GM12878 (cell line): ENCODE results near the gene SNN. TPM values are rescaled to one million over a fixed set of nuclear protein-coding genes. Genes with fewer than 3 reads are reported as not detected.

Source experiments
- BCL11A ChIP-seq: IDR thresholded peaks from 2 replicates; pipeline ENCODE4 v1.6.1; 2011; ENCODE audit warnings: low read depth, low read length
- BMI1 ChIP-seq: fragments of 450-650 bp; IDR thresholded peaks from 2 replicates; pipeline ENCODE4 v1.6.1; 2016; ENCODE audit warnings: mild to moderate bottlenecking, moderate library complexity, borderline replicate concordance
- CBX5 ChIP-seq: sonication (generic); IDR thresholded peaks from 2 replicates; pipeline ENCODE4 v1.6.1; 2016; ENCODE audit warnings: low read depth, moderate library complexity, mild to moderate bottlenecking, inconsistent platforms
- E4F1 ChIP-seq: fragments of 450-650 bp; IDR thresholded peaks from 2 replicates; pipeline ENCODE4 v1.6.1; 2018; ENCODE audit warnings: borderline replicate concordance, mild to moderate bottlenecking; ENCODE audit not compliant: partially characterized antibody
- GABPA ChIP-seq: IDR thresholded peaks from 2 replicates; pipeline ENCODE4 v1.6.1; 2014; ENCODE audit warnings: antibody characterized with exemption, low read depth, mild to moderate bottlenecking, inconsistent platforms
- HCFC1 ChIP-seq: fragments of 150-350 bp; IDR thresholded peaks from 2 replicates; pipeline ENCODE4 v1.6.1; 2014; ENCODE audit warnings: low read length
- IRF3 ChIP-seq: fragments of 450-650 bp; IDR thresholded peaks from 2 replicates; pipeline ENCODE4 v1.6.1; 2014; ENCODE audit warnings: mild to moderate bottlenecking
- NR2F1 ChIP-seq: fragments of 450-650 bp; conservative IDR thresholded peaks from 2 replicates; pipeline ENCODE4 v1.6.1; 2017; ENCODE audit warnings: mild to moderate bottlenecking
- POLR2AphosphoS2 ChIP-seq: IDR thresholded peaks from 2 replicates; pipeline ENCODE4 v1.6.1; 2011; ENCODE audit warnings: low read depth, mild to moderate bottlenecking, low read length, improper control_type of control experiment, moderate library complexity
- SIX5 ChIP-seq: IDR thresholded peaks from 2 replicates; pipeline ENCODE4 v1.6.1; 2011; ENCODE audit warnings: mild to moderate bottlenecking, low read depth, low read length, moderate library complexity; ENCODE audit not compliant: severe bottlenecking
- TAF1 ChIP-seq: IDR thresholded peaks from 2 replicates; pipeline ENCODE4 v1.6.1; 2011; ENCODE audit warnings: mild to moderate bottlenecking, low read depth, low read length, borderline replicate concordance
- USF1 ChIP-seq: IDR thresholded peaks from 2 replicates; pipeline ENCODE4 v1.6.1; 2011; ENCODE audit warnings: borderline replicate concordance, low read depth, mild to moderate bottlenecking, moderate library complexity, mixed read lengths, low read length; ENCODE audit not compliant: insufficient read depth; ENCODE audit errors: extremely low read length
- ZNF687 ChIP-seq: fragments of 450-650 bp; IDR thresholded peaks from 2 replicates; pipeline ENCODE4 v1.6.1; 2017; ENCODE audit warnings: mild to moderate bottlenecking, moderate library complexity
- polyA plus RNA-seq, 11 experiments: library from polyadenylated mRNA; depleted of rRNA in 4 of 11; unstranded in 6 of 11; stranded (reverse) in 5 of 11; fragments of >200 nt; fragmentation: Nextera tagmentation in 4 of 11; fragmentation: Illumina TruSeq in 1 of 11; extraction: Ambion mirVana in 4 of 11; extraction: Trizol in 1 of 11; gene quantifications; 1 replicate in 1 of 11; 2 replicates in 10 of 11; pipeline versions ENCODE4 v1.2.1 to v1.2.3, GENCODE V29; 2011 to 2016; ENCODE audit warnings: inconsistent platforms in 2 of 11, missing spikeins in 2 of 11, low read depth in 1 of 11
- total RNA-seq, 4 experiments: library from RNA; depleted of rRNA in 3 of 4; stranded (reverse); fragments of >200 nt in 3 of 4; fragmentation: Illumina TruSeq in 1 of 4; extraction: Trizol in 1 of 4; gene quantifications; 2 replicates each; pipeline versions ENCODE4 v1.2.1 to v1.2.3, GENCODE V29; 2013 to 2021
- TF ChIP-seq, protein P1 (sequence below): fragments of 450-650 bp; IDR thresholded peaks from 2 replicates; pipeline ENCODE4 v1.6.1; 2017; ENCODE audit warnings: borderline replicate concordance
- TF ChIP-seq, protein P2 (sequence below): IDR thresholded peaks from 2 replicates; pipeline ENCODE4 v1.6.1; 2011; ENCODE audit warnings: low read depth, mild to moderate bottlenecking, low read length, moderate library complexity, borderline replicate concordance; ENCODE audit errors: extremely low read depth
- TF ChIP-seq, protein P3 (sequence below): fragments of 450-650 bp; IDR thresholded peaks from 2 replicates; pipeline ENCODE4 v1.6.1; 2016; ENCODE audit warnings: mild to moderate bottlenecking

SNN gene
- total and polyA plus RNA-seq, 10 of the 15 experiments (the other 5 are each of a cell fraction or from before 2014, with no cell fraction given): 2.2 to 43.4 (median 27.8) TPM

DNA sequence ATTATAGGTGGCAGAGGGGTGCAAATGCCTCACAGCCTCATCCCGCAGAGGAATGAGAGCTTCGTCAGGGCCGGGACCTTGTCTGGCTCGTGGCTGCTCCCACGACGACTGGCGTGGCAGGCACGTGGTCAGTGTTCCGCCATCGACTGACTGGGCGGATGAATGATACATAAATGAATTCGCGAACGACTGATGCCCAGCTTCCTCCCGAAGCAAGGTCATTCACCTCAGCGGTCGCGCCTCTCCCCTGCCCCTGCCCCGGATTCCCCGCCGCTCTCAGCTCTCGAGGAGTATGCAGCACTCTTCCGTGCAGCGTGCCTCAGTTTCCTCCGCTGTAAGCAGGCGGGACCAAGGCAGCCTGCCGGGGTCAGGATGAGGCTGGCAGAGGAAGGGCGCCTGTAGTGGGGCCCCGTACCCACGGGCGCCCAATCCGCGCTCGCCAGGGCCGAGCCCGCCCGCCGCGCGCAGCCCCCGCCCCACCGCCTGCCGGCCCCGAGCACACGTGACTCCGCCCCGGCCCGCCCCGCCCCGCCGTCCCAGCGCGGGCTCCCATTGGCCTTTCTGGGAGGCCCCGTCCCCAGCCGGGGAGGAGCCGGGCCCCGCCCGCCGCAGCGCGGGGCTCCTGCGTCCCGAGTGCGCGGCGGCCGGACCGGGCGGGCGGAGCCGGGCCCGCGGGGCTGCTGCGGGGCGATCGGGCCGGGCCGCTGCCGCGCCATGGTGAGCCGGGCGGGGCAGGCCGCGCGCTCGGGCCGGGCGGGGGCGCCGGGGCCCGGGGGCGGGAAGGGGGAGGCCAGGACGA, at the start of gene SNN (continued):
- TF ChIP-seq E4F1 (no peak), CBX5 (no peak), USF1 (peak; percentile 37), IRF3 (no peak), ZNF687 (0 out of 2 replicates have a peak, but pooled peaks have one; percentile 44), TAF1 (peak; percentile 38; the same call in 1 of the 2 replicates), BMI1 (no peak), GABPA (no peak), HCFC1 (no peak), POLR2AphosphoS2 (no peak), NR2F1 (peak; percentile 54; the same call in 1 of the 2 replicates), SIX5 (no peak), BCL11A (no peak)
- TF ChIP-seq, protein P1, sequence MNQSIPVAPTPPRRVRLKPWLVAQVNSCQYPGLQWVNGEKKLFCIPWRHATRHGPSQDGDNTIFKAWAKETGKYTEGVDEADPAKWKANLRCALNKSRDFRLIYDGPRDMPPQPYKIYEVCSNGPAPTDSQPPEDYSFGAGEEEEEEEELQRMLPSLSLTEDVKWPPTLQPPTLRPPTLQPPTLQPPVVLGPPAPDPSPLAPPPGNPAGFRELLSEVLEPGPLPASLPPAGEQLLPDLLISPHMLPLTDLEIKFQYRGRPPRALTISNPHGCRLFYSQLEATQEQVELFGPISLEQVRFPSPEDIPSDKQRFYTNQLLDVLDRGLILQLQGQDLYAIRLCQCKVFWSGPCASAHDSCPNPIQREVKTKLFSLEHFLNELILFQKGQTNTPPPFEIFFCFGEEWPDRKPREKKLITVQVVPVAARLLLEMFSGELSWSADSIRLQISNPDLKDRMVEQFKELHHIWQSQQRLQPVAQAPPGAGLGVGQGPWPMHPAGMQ: no peak
- TF ChIP-seq, protein P2, sequence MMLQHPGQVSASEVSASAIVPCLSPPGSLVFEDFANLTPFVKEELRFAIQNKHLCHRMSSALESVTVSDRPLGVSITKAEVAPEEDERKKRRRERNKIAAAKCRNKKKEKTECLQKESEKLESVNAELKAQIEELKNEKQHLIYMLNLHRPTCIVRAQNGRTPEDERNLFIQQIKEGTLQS: 0 out of 2 replicates have a peak, but pooled peaks have one; percentile 3
- TF ChIP-seq, protein P3, sequence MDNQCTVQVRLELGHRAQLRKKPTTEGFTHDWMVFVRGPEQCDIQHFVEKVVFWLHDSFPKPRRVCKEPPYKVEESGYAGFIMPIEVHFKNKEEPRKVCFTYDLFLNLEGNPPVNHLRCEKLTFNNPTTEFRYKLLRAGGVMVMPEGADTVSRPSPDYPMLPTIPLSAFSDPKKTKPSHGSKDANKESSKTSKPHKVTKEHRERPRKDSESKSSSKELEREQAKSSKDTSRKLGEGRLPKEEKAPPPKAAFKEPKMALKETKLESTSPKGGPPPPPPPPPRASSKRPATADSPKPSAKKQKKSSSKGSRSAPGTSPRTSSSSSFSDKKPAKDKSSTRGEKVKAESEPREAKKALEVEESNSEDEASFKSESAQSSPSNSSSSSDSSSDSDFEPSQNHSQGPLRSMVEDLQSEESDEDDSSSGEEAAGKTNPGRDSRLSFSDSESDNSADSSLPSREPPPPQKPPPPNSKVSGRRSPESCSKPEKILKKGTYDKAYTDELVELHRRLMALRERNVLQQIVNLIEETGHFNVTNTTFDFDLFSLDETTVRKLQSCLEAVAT: 0 out of 2 replicates have a peak, but pooled peaks have one; percentile 45
